ENCODE measurements around the gene JPT1.
A peak's percentile ranks its signal among the peaks of the same experiment; 100 is the strongest.
"Not testable (repeated sequence)": the region's sequence is repeated elsewhere in the genome, so short reads cannot be mapped to it uniquely, and the experiment has no call there.

Gene JPT1, protein sequence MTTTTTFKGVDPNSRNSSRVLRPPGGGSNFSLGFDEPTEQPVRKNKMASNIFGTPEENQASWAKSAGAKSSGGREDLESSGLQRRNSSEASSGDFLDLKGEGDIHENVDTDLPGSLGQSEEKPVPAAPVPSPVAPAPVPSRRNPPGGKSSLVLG

DNA sequence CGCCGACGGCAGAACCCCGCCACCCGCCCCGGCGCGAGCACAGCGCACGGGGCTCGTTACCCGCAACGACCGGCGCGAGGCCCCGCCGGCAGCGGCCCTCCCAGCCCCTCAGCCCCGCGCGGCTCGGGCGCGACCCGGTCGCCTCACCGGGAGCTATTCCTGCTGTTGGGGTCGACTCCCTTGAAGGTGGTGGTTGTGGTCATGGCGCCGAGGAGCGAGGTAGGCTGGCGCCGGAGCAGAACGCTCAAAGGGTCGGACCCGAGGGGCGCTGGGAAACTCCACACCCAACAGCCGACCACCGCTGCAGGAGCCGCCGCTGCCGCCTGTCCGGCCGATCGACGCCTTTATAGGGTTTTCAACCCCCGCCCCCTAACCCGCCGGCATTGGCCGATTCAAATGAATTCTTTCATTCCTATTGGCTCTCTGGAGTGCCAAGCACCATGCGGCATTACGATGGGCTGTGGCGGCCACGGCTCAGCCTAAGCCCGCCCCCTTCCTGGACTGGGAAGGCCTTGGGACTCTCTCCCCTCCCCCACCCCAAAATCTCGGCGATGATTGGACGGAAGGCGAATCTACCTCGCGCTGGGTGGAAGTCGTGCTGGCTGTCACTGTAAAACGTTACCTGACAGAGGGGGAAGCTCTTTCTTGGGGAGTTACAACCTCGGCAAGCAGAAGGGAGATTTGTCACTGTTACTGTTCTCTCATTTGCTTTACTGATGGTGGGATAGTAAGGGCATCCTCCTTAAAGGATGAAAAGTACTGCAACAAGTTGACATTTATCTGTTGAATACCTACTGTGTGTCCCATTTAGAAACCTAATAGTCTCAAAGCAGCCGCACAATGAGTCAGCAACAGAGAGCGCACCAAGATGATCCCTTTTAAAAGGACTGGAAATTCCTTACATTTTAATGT lies at the start of gene JPT1:
Gene JPT1, minus strand, starts transcription at position 318 of the 912 bp plus-strand sequence. Its CDS starts 115 bp downstream, at position 203.
- peak; percentile 99 for DNase-seq

DNA sequence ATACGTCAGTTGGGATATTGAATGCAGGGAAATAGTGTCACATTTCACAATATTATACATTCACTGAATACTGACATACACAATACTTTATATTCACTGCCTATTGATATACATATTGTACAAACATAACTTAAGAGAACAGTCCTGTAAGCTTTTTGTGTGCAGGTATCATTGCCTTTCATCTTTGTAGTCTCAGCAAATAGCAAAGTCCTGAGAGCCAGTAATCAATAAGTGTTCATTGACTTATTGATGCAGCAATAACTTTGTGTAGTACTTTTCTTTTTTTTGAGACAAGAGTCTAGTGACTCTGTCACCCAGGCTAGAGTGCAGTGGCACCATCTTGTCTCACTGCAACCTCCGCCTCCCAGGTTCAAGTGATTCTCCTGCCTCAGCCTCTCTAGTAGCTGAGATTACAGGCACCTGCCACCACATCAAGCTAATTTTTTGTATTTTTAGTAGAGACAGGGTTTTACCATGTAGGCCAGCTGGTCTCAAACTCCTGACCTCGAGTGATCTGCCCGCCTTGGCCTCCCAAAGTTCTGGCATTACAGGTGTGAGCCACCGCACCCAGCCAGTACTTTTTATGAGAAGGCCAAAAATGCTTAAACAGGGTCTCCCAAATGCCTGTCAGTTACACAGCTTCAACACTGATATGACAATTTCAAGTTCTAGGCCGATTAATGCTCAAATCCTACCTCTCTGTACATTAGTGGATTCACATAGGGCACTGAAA lies 45.7 kb upstream of the JPT1 start:
- DNase-seq, result no peak

DNA sequence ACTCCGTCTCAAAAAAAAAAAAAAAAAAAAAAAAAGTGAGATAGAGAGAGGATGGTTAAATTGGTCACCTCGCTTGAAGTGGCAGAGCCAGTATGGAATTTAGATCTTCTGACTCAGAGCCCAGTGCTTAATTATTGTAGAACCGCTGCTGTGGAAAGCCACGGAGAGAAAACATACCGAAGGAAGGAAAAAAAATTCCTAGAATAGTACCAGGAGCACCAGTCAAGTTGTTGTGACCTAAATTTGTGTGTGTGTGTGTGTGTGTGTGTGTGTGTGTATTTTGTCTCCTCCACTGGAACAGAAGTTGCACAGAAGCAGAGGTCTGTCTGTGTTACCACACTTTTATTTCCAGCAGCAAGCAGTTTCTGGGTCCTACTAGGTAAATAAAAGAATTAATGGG lies 40.6 kb upstream of the JPT1 start:
- DNase-seq, result no peak

DNA sequence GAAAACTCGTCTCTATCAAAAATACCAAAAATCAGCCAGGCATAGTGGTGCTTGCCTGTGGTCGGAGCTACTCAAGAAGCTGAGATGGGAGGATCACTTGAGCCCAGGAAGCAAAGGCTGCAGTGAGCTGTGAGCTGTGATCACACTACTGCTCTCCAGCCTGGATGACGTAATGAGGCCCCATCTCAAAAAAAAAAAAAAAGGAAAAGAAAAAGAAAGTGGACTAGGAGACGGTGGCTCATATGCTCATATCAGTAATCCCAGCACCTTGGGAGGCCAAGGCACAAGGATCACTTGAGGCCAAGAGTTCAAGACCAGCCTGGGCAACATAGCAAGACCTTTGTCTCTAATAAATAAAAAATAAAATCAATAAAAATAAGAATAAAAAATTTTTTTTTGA lies 37.3 kb upstream of the JPT1 start:
- no peak for DNase-seq

DNA sequence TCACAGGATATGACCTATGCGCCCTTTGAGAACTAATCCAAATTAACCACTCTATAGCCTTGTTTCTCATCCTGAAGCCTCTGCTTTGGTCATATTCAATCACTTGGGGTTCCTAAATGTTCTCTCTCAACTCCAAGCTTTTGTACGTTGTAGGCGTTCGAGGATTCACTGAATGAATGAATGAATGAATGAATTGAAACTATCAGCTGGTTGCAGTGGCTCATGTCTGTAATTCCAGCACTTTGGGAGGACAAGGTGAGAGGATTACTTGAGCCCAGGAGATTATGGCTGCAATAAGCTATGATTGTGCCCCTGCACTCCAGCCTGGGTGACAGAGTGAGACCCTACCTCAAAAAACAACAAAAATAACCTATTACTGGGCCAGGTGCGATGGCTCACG lies 34.3 kb upstream of the JPT1 start:
- DNase-seq, result no peak

DNA sequence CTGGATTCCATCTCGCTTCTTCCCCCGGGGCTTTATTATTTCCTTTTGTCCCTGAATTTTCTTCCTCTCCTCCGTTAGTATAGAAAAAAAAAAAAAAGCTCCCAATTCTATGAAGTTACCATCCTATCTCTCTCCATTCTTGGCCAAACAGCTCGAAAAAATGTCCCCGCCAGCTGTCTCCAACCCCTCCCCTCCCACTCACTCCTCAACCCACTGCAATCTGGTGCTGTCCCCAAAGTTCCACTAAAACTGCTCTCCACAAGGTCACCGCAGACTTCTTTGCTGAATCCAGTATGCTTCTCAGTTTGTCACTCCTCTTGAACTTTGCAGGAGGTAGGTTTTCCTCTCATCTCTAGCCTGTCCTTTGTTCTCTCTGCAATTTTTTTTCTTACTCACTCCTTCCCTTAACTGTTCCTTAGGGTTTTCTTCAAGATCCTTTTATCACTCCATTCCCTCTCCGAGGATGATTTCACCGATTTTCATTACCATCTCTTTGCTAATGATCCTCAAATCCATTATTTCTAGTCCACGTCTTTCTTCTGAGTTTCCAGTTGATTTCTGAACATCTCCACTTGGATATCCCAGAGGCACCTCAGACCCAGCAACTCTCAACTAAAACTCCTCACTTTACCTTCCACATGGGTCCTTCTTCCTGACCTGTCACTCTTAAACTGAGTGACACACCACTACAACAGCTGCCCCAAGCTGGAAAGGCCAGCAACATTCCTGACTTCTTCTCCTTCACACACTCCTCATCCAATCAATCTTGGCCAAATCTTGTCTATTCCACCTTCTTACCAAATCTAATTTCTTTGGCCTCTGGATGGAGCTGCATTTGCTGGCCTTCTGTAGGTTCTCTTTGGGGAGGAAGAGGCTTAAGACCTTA lies 29.9 kb upstream of the JPT1 start:
- no peak for DNase-seq

DNA sequence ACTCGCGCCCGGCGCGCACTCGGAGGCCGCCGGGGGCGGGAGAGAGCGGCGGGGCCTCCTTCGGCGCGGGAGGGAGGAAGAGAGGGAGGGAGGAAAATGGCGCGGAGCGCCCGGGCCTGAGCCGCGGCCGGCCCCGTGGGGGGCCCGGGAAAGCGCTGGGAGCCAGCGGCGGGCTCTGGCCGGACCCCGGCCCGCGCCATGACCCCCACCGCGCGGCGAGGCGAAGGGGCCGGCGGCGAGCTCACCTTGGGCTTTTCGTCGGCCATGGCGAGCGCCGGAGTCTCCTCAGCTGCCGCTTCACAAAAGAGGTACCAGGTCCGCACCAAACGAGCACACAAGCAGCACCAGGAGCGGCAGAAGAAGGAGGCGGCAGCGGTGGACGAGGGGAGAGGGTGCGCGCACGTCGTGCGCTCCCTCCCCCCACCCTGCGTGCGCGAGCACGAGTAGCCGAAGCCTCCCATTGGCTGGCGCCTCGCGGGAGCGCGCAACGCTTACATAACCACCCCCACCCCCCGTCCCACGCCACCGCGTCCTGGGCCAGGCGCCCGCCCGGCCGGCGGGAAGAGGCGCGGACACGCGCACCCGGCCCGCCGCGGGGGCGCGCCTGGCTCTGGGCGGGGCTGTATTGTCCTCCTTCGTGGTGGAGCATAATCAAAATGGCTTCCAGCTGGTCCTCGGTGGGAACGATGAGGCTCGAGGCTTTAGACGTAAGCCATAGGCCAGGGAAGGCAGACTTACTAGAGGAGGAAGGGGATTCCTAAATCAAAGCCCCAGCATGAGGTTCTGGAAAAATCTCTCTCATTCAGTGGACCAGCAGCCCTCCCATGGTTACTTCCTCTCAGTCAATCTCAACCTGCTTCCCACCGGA lies 28.5 kb upstream of the JPT1 start, which contains the start of gene SUMO2:
Gene SUMO2, minus strand, starts transcription at position 391 of the 868 bp plus-strand sequence. Its CDS starts 125 bp downstream, at position 266.
- peak; percentile 96 for DNase-seq

DNA sequence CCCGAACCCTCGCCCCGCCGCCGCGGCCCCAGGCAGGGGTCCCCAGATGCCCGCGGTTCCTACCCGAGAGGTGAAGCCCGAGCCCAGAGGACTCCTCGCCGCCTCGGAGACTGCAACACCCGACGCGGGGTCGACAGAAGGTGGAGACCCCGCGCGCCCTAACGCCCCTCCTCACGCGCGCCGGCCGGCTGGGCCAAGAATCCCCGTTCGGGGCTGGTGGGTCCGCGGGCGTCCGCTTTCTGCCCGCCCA lies 27.9 kb upstream of the JPT1 start:
- DNase-seq, result no peak

DNA sequence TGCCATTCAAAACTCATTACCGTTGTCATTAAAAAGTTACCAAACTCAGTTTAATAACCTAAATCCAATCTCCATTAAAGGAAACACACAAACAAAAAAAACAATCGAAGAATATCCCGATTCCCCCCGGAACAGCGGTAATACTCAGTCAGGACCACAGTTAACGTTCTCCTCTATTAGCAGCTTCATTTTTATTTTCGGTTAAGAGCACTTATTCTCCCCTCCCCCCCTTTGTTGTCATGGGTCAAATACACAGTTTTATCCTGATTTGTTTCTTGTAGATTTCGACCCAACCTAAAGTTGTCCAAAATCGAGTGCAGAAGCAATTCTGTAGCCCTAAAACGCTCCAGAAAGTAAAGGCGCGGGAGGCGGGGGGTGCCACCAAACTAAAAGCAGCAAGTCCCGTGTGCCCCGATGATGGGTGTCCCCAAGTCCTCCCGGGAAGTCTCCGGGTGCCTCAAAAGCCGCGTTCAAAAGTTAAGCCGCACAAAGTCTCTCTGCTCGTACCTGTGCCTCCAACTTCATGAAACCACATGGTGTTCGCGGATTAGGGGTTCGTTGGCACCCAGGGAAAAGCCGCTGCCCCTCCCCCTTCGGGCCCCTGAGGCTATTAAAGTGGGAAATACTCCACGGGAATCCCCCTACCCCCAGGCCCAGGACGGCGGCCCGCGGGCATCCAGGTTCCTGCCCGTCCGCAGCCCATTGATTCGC lies 27.5 kb upstream of the JPT1 start:
- DNase-seq, result peak; percentile 39

DNA sequence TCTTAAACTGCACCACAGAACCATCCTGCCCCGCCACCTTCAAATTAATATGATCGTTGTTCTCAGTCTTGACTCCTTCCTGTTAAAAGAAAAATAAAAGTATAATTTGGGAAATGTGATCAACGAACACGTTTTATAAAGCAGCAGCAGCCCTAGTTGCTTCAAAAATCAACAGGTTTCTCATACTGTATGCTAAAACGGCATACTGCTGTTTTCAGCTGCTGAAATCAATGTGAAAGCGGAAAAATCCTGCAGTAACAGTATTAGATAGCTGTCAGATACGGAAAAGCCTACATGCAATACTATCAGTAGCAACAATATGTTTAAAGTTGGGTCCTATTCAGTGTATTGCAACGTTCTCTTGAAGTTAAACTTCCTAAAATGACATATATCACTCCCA lies 26.8 kb upstream of the JPT1 start:
- DNase-seq, result no peak

DNA sequence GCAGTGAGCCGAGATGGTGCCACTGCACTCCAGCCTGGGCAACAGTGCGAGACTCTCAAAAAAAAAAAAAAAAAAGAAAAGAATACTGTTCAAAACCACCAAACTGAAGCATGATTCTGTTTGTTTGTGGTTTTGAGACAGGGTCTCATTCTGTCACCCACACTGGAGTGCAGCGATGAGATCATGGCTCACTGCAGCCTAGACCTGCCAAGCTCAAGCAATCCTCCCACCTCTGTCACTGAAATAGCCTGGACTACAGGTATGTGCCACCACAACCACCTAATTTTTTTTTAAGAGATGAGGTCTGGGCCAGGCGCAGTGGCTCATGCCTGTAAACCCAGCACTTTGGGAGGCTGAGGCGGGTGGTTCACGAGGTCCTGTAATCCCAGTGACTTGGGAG lies 24.1 kb upstream of the JPT1 start:
- DNase-seq, result no peak

DNA sequence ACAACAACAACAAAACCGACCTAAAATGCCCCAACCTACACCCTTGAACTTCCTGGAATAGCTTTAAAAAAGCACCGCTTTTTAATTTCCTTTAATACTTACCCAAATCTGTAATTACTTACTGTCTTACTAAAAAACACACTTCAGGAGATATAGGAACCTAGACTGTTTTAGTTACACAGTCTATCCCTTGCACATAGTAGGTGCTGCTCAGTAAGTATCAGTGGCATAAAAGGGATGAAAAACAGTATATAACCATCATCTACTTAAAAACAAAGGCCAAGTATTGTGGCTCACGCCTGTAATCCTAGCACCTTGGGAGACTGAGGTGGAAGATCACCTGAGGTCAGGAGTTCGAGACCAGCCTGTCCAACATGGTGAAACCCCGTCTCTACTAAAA lies 22.3 kb upstream of the JPT1 start:
- DNase-seq, result no peak

DNA sequence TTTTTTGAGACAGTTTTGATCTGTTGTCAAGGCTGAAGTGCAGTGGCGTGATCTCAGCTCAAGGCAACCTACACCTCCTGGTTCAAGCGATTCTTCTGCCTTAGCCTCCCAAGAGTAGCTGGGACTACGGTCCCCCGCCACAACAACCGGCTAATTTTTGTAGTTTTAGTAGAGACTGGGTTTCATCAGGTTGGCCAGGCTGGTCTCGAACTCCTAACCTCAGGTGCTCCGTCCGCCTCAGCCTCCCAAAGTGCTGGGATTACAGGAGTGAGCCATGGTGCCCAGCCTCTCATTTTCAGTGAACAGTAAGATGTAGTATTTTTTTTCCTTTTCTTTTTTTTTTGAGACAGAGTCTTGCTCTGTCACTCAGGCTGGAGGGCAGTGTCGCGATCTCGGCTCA lies 20.7 kb upstream of the JPT1 start:
- DNase-seq, result no peak

DNA sequence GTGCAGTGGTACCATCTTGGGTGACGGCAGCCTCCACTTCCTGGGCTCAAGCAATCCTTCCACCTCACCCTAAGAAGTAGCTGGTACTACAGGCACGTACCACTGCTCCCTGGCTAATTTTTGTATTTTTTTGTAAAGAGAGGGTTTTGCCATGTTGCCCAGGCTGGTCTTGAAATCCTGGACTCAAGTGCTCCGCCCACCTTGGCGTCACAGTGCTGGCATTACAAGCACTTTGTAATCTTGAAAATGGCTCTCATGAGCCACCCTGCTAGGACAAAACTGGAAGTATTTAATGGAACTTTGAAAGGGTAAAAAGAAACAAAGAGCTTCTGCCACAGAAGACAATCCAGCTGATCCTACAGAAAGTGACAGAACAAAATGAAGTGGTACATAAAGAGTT lies 19.2 kb upstream of the JPT1 start:
- no peak for DNase-seq

DNA sequence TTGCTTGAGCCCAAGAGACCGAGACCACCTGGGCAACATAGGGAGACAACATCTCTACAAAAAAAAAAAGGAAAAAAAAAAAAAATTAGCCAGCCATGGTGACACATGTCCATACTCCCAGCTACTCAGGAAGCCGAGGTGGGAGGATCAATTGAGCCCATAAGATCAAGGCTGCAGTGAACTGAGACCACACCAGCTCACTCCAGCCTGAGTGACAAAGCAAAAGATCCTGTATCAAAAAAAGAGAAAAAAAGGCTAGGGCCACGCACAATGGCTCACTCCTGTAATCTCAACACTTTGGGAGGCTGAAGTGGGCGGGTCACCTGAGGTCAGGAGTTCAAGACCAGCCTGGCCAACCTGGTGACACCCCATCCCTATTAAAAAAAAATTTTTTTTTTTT lies 14.7 kb upstream of the JPT1 start:
- no peak for DNase-seq

DNA sequence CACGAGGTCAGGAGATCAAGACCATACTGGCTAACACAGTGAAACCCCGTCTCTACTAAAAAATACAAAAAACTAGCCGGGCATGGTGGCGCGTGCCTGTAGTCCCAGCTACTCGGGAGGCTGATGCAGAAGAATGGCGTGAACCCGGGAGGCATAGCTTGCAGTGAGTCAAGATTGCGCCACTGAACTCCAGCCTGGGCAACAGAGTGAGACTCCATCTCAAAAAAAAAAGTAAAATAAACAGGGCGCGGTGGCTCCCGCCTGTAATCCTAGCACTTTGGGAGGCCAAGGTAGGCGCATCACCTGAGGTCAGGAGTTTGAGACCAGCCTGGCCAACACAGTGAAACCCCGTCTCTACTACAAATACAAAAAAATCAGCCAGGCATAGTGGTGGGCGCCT lies 10.3 kb upstream of the JPT1 start:
- DNase-seq, result not testable (repeated sequence)

DNA sequence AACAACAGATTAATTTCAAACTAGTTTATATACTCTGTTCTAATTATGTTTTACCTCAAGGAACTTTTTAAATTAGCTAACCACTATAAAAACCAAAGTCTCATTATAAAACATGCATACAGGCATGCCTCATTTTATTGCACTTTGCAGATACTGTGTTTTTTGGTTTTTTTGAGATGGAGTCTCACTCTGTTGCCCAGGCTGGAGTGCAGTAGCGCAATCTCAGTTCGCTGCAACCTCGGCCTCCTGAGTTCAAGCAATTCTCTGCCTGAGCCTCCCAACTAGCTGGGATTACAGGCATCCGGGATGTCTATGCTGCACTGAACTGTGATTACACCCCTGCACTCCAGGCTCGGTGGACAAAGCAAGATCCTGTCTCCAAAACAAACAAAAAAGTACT lies 8.8 kb upstream of the JPT1 start:
- no peak for DNase-seq

DNA sequence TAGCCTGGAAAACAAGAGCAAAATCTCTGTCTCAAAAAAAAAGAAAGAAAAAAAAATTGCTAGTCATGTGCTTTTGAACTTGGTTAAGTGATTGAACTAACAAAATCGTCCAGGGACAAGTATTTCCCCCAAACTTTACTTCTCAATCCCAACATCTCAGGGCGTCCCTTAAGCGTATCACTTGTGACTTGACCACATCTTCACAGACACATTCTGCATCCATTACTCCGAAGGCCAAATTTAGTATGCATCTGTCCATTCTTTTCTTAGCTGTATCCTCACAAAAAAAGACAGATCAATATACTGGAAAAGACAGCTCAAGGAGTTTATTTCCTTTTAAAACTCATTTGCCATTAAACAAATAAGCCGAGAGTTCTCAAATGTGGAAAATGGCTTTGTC lies 5.9 kb upstream of the JPT1 start:
- no peak for DNase-seq

DNA sequence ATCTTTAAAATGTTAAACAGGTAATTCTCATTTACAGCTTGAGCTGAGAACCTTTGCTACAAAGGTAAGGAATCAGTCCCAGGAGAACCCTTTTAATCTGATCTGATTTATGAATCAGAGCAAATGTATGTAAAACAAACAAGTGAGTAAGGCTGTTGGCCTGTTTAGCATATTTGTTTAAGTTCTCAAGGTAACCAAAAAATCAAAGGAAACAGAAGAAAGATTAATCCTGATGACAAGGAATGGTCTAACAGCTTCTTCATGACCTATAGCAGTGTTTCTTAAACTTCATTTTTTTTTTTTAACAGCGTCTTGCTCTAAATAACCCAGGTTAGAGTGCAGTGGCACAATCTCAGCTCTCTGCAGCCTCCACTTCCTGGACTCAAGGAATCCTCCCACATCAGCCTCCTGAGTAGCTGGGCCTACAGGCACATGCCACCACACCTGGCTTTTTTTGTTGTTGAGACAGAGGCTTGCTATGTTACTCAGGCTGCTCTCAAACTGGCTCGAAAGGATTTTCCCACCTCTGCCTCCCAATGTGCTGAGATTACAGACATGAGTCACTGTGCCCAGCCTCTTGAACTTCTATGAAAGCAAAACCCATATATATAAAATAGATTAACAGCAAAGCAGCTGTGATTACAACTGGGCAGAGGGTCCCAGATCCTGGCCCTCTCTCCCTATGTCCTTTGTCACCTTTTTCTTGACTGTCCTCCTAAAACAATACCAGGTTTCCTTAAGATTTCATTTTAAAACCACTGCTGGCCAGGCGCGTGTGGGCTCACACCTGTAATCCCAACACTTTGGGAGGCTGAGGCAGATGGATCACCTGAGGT lies 5.1 kb upstream of the JPT1 start:
- DNase-seq, result no peak

DNA sequence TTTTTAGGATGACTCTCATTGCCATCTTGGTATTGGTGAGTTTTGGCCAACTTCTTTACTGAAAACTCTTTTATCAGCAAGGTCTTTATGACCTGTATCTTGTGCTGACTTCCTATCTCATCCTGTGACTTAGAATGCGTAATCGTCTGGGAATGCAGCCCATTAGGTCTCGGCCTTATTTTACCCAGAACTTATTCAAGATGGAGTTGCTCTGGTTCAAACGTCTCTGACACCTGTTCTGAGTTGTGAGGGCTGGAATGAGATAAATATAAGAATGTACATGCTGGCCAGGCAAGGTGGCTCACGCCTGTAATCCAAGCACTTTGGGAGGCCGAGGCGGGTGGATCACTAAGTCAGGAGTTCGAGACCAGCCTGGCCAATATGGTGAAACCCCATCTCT lies 4.2 kb upstream of the JPT1 start:
- DNase-seq, result not testable (repeated sequence)

Data from stimulated activated CD4-positive, alpha-beta T cell treated with anti-CD3 and anti-CD28 coated beads, Interleukin-1b, Interleukin-23, amount 100 ng/mL, for 48 hours (primary cell).